Measurements from ENCODE around the gene MFAP5.
A peak's percentile ranks its signal among the peaks of the same experiment; 100 is the strongest.
"Not testable (repeated sequence)": the region's sequence is repeated elsewhere in the genome, so short reads cannot be mapped to it uniquely, and the experiment has no call there.

The MFAP5 gene

GRCh38 chr12:8624750-8625149, 37.9 kb downstream of the MFAP5 start:
- not testable (repeated sequence) for FAIRE-seq

- FAIRE-seq = no peak
These were observed 40.0 kb downstream of the MFAP5 start for GRCh38 chr12:8622646-8623045.

- no peak for FAIRE-seq
These were observed 47.4 kb downstream of the MFAP5 start for GRCh38 chr12:8615206-8615605.

GRCh38 chr12:8613881-8614280, 48.7 kb downstream of the MFAP5 start:
- FAIRE-seq = not testable (repeated sequence)

- FAIRE-seq = no peak
These were observed 50.0 kb downstream of the MFAP5 start, which contains the start of gene AICDA for GRCh38 chr12:8612629-8613028. Gene AICDA, minus strand, starts transcription at chr12:8612859. Its CDS starts 92 bp downstream, at chr12:8612767.

GRCh38 chr12:8609061-8609570, 53.5 kb downstream of the MFAP5 start:
- FAIRE-seq = peak; percentile 74

- FAIRE-seq = no peak
These were observed 55.7 kb downstream of the MFAP5 start for GRCh38 chr12:8606890-8607289.

- FAIRE-seq = no peak
These were observed 57.6 kb downstream of the MFAP5 start for GRCh38 chr12:8605057-8605456.

GRCh38 chr12:8603856-8604255, 58.8 kb downstream of the MFAP5 start:
- FAIRE-seq = no peak

- FAIRE-seq = no peak
These were observed 59.3 kb downstream of the MFAP5 start for GRCh38 chr12:8603286-8603685.

GRCh38 chr12:8596561-8596960, 66.1 kb downstream of the MFAP5 start:
- FAIRE-seq = no peak
